Keratinocyte (primary cell): ENCODE data around the gene STAT3. TPM values are rescaled to one million over a fixed set of nuclear protein-coding genes. Genes with fewer than 3 reads are reported as not detected.
"Not testable (repeated sequence)": the region's sequence is repeated elsewhere in the genome, so short reads cannot be mapped to it uniquely, and the experiment has no call there.

Experiments
- DNase-seq: peaks from one replicate; pipeline ENCODE4 v3.0.0-alpha.2; 2011; ENCODE audit warnings: low read depth, missing footprints, low spot score
- FAIRE-seq: peaks from 2 replicates; lab custom pipeline; 2011; peaks lifted over from hg19 to GRCh38; lab: Jason Lieb, UNC
- H2AFZ ChIP-seq: 2 replicates; pipeline ENCODE4 v1.6.0; 2012; ENCODE audit warnings: low read length, control low read depth, inconsistent platforms; ENCODE audit not compliant: control insufficient read depth
- H3K27ac ChIP-seq: 2 replicates; pipeline ENCODE4 v1.5.1; 2011; ENCODE audit warnings: low read length; ENCODE audit not compliant: control insufficient read depth, insufficient read depth
- H3K27me3 ChIP-seq: 3 replicates; pipeline ENCODE4 v1.6.0; 2011; ENCODE audit warnings: low read length; ENCODE audit not compliant: control insufficient read depth, insufficient read depth; ENCODE audit errors: extremely low read depth
- H3K36me3 ChIP-seq, 2 experiments: 2 replicates in 1 of 2; 3 replicates in 1 of 2; pipeline ENCODE4 v1.5.1; 2011; ENCODE audit warnings: low read length in 2 of 2, mild to moderate bottlenecking in 1 of 2; ENCODE audit not compliant: control insufficient read depth in 2 of 2, insufficient read depth in 2 of 2; ENCODE audit errors: extremely low read depth in 1 of 2
- H3K4me1 ChIP-seq: 3 replicates; pipeline ENCODE4 v1.5.1; 2011; ENCODE audit warnings: low read length; ENCODE audit not compliant: control insufficient read depth, insufficient read depth; ENCODE audit errors: extremely low read depth
- H3K4me2 ChIP-seq: 3 replicates; pipeline ENCODE4 v1.6.0; 2011; ENCODE audit warnings: low read depth, low read length; ENCODE audit not compliant: control insufficient read depth, insufficient read depth; ENCODE audit errors: extremely low read depth
- H3K4me3 ChIP-seq, 3 experiments: fragments of 200-600 bp in 1 of 3; sonication (generic) in 1 of 3; 2 replicates in 2 of 3; 3 replicates in 1 of 3; pipeline ENCODE4 v1.5.1; 2011 to 2016; ENCODE audit warnings: low read length in 3 of 3, mild to moderate bottlenecking in 3 of 3, control low read depth in 2 of 3, inconsistent platforms in 1 of 3, low read depth in 1 of 3, mixed read lengths in 1 of 3, mixed run types in 1 of 3, moderate library complexity in 1 of 3; ENCODE audit not compliant: control insufficient read depth in 2 of 3, insufficient read depth in 2 of 3; ENCODE audit errors: extremely low read depth in 1 of 3
- H3K79me2 ChIP-seq: 2 replicates; pipeline ENCODE4 v1.6.0; 2012; ENCODE audit warnings: low read length; ENCODE audit not compliant: control insufficient read depth, insufficient read depth
- H3K9ac ChIP-seq: 3 replicates; pipeline ENCODE4 v1.6.0; 2011; ENCODE audit warnings: low read length; ENCODE audit not compliant: control insufficient read depth, insufficient read depth; ENCODE audit errors: extremely low read depth
- H3K9me1 ChIP-seq: 3 replicates; pipeline ENCODE4 v1.6.0; 2011; ENCODE audit warnings: low read length; ENCODE audit not compliant: control insufficient read depth, insufficient read depth; ENCODE audit errors: extremely low read depth
- H3K9me3 ChIP-seq: 2 replicates; pipeline ENCODE4 v1.5.1; 2012; ENCODE audit warnings: low read depth, low read length; ENCODE audit not compliant: control insufficient read depth
- H4K20me1 ChIP-seq: 3 replicates; pipeline ENCODE4 v1.6.0; 2011; ENCODE audit warnings: low read length; ENCODE audit not compliant: control insufficient read depth, insufficient read depth; ENCODE audit errors: extremely low read depth
- EZH2 ChIP-seq: IDR thresholded peaks from one replicate; pipeline ENCODE4 v1.6.1; 2012; ENCODE audit warnings: inconsistent platforms, mild to moderate bottlenecking, low read length, moderate library complexity
- dilution Hi-C: fragments of 300-500 bp; cut with MboI; formaldehyde crosslinking; loops from one replicate; pipeline ENCODE4 v1.7.0; 2020; ENCODE audit warnings: low sequenced_read_pairs; ENCODE audit not compliant: extremely low pct_ligation_motif_present
- polyA plus RNA-seq, 5 experiments: library from polyadenylated mRNA; depleted of rRNA in 3 of 5; stranded (reverse) in 3 of 5; stranded (forward) in 1 of 5; unstranded in 1 of 5; fragments of >200 nt; gene quantifications; 1 replicate in 1 of 5; 2 replicates in 3 of 5; 3 replicates in 1 of 5; pipeline versions ENCODE4 v1.2.1 to v1.2.3, GENCODE V29; 2011 to 2012; ENCODE audit warnings: missing spikeins in 2 of 5, low read depth in 1 of 5, low replicate concordance in 1 of 5
- TF ChIP-seq, protein P1 (sequence below), 3 experiments: IDR thresholded peaks in 1 of 3; conservative IDR thresholded peaks in 1 of 3; optimal IDR thresholded peaks in 1 of 3; 2 replicates in 2 of 3; 3 replicates in 1 of 3; pipeline versions ENCODE3 to v1.5.1; 2011; ENCODE audit warnings: low read length in 3 of 3, mild to moderate bottlenecking in 3 of 3, moderate library complexity in 2 of 3, control low read depth in 1 of 3, inconsistent platforms in 1 of 3; ENCODE audit not compliant: insufficient read depth in 2 of 3; ENCODE audit errors: extremely low read depth in 1 of 3

STAT3 gene
- polyA plus RNA-seq, 1 donor (not counting 4 experiments of a cell fraction or from before 2014, with no cell fraction given): 37.4 TPM

- Histone ChIP-seq H3K4me1 (peaks cover 29% of the 10 kb centered on the region), H3K9me1 (peaks cover 2% of the 10 kb centered on the region), H3K9ac (no peak overlapping the region), H3K9me3 (no peaks in the 10 kb centered on the region), H3K4me2 (no peak overlapping the region), H3K27ac (no peak overlapping the region), H3K79me2 (no peaks in the 10 kb centered on the region), H4K20me1 (no peaks in the 10 kb centered on the region), H3K36me3 (peaks cover 30 to 56% of the 10 kb centered on the region in 2 experiments), H2AFZ (no peak overlapping the region), H3K4me3 (no peak overlapping the region), H3K27me3 (no peaks in the 10 kb centered on the region)
- DNase-seq (no peak), FAIRE-seq (no peak)
- dilution Hi-C loops: loop anchor here (25.0 kb wide), 1 partner anchor 191 kb away; no protein-coding TSS in a partner anchor
- TF ChIP-seq EZH2: no peak
- TF ChIP-seq, protein P1, sequence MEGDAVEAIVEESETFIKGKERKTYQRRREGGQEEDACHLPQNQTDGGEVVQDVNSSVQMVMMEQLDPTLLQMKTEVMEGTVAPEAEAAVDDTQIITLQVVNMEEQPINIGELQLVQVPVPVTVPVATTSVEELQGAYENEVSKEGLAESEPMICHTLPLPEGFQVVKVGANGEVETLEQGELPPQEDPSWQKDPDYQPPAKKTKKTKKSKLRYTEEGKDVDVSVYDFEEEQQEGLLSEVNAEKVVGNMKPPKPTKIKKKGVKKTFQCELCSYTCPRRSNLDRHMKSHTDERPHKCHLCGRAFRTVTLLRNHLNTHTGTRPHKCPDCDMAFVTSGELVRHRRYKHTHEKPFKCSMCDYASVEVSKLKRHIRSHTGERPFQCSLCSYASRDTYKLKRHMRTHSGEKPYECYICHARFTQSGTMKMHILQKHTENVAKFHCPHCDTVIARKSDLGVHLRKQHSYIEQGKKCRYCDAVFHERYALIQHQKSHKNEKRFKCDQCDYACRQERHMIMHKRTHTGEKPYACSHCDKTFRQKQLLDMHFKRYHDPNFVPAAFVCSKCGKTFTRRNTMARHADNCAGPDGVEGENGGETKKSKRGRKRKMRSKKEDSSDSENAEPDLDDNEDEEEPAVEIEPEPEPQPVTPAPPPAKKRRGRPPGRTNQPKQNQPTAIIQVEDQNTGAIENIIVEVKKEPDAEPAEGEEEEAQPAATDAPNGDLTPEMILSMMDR (optimal IDR thresholded peaks at IDR 0.05 in 1 of 3, IDR thresholded peaks at IDR 0.05 in 1 of 3, conservative IDR thresholded peaks at IDR 0.05 in 1 of 3; ENCODE audit: extremely low read depth in 1 of 3, insufficient read depth in 2 of 3, low read length in 3 of 3): no peak
These were observed 66.7 kb downstream of the STAT3 start for GRCh38 chr17:42321555-42321954.

- H3K9me3 ChIP-seq, H2AFZ ChIP-seq, H3K4me3 ChIP-seq, FAIRE-seq, H3K27me3 ChIP-seq, DNase-seq, H3K79me2 ChIP-seq, H3K4me2 ChIP-seq, H3K27ac ChIP-seq, H3K9ac ChIP-seq, H3K9me1 ChIP-seq, H4K20me1 ChIP-seq: not testable (repeated sequence)
- Histone ChIP-seq H3K36me3 (peaks cover 37 to 46% of the 10 kb centered on the region in 2 experiments), H3K4me1 (peaks cover 21% of the 10 kb centered on the region)
- dilution Hi-C loops: loop anchor here (25.0 kb wide), 1 partner anchor 194 kb away; no protein-coding TSS in a partner anchor
These were observed 70.3 kb downstream of the STAT3 start for GRCh38 chr17:42317967-42318366.

- dilution Hi-C loops: loop anchor here (25.0 kb wide), 1 partner anchor 195 kb away; no protein-coding TSS in a partner anchor
- peaks cover 19% of the 10 kb centered on the region for H3K4me1 ChIP-seq
- H3K4me2 ChIP-seq: no peak overlapping the region
- H3K79me2 ChIP-seq: no peaks in the 10 kb centered on the region
- no peak overlapping the region for H3K27ac ChIP-seq
- H4K20me1 ChIP-seq: peaks cover 2% of the 10 kb centered on the region
- H3K9me3 ChIP-seq: no peaks in the 10 kb centered on the region
- FAIRE-seq (no peak), DNase-seq (no peak)
- TF ChIP-seq EZH2: no peak
- TF ChIP-seq, protein P1 (optimal IDR thresholded peaks at IDR 0.05 in 1 of 3, IDR thresholded peaks at IDR 0.05 in 1 of 3, conservative IDR thresholded peaks at IDR 0.05 in 1 of 3; ENCODE audit: extremely low read depth in 1 of 3, insufficient read depth in 2 of 3, low read length in 3 of 3): no peak
- peaks cover 2% of the 10 kb centered on the region for H3K9me1 ChIP-seq
- H2AFZ ChIP-seq: no peak overlapping the region
- no peak overlapping the region for H3K9ac ChIP-seq
- H3K36me3 ChIP-seq: peaks cover 35 to 43% of the 10 kb centered on the region in 2 experiments
- no peaks in the 10 kb centered on the region for H3K27me3 ChIP-seq
- no peak overlapping the region for H3K4me3 ChIP-seq
These were observed 70.9 kb downstream of the STAT3 start for GRCh38 chr17:42317266-42317845.
